NCI-H1930 (cell line): ENCODE data around the gene FGF1.
A peak's percentile ranks its signal among the peaks of the same experiment; 100 is the strongest.

Experiments
- DNase-seq, 2 experiments: peaks; one replicate each; lab custom pipeline; 2025; lab: John Stamatoyannopoulos, UW

FGF1 gene

DNA sequence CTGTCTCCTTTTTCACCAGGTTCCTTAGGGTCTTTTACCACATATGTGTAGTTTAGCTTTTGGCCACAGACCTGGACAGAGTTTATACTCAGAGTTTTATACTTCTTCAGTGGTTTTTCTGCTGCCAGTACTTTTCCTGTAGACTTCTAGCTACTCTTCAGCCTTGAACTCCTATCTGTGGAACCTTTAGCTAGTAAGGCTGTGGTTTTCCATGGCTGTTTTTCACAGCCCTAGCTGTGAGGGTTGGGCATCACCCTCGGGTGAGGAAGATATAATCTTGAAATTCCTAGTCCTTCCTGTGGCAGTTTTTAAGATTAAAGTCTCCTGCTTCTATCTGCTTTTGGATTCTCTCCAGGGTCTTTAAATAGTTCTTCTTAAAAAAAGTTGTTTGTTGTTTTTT is 109.1 kb downstream of the FGF1 start:
- no peak for DNase-seq

GRCh38 chr5:142576303-142576702 is 109.6 kb downstream of the FGF1 start:
- no peak for DNase-seq

DNA sequence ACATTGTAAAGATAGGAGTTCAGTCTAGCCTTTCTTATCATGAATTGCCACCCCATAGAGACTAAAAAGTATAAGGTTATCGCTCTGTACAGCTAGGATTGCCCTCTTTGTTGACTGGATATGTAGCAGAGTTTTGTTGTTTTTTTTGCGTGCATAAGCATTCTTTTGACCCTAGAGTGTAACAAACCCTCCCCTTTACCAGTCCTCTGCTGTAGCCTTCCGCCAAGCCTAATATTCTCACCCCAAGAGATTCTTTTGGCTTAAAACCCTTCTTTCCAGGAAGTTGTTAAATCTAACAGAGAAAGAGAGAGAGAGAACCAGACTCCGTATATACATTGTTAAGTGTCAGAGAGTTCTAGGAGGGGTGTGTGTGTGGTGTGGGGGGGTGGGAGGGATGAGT is 113.9 kb downstream of the FGF1 start:
- no peak for DNase-seq

DNA sequence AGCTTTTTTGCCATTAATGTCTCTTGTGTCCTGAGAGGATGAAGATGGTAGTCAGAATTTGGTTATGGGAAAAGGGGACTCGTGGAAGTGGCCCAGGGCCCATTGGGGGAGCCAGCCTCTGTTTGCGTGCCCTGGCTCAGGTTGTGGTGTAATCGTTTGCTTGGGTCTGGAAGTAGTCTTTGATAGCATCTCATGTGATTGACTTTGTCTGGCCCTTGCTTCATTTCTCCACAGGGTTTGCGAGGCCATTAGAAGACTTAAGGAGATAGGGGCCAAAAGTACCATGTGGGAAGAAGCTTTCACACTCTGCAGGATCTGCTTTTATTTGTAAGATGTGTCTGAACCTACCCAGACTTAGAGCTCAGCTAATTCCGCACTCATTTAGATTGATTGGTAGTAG is 114.5 kb downstream of the FGF1 start:
- DNase-seq, result no peak

DNA sequence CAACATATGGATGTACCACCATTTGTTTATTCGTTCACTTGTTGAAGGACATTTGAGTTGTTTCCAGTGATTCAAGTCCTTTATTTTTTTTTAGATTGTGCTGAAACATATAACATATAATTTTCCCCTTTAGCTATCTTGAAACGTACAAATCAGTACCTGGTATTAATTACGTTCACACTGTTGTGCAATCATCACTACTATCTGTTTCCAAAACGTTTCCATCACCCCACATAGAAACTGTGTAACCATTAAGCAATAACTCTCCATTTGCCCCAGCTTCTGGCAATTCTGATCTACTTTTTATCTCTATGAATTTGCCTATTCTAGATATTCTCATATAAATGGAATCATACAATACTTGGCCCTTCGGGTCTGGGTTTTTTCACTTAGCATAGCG is 116.0 kb downstream of the FGF1 start:
- DNase-seq, result no peak

GRCh38 chr5:142568996-142569335 is 116.9 kb downstream of the FGF1 start:
- no peak for DNase-seq

GRCh38 chr5:142568283-142568995 is 117.5 kb downstream of the FGF1 start:
- DNase-seq, result no peak

- no peak for DNase-seq
These were observed 124.3 kb downstream of the FGF1 start for GRCh38 chr5:142561486-142562097.

- no peak for DNase-seq
These were observed 124.9 kb downstream of the FGF1 start for GRCh38 chr5:142561029-142561428.

- DNase-seq, result no peak
These were observed 133.8 kb downstream of the FGF1 start for GRCh38 chr5:142552107-142552506.

GRCh38 chr5:142551338-142552067 is 134.4 kb downstream of the FGF1 start:
- DNase-seq, result no peak

GRCh38 chr5:142550471-142550870 is 135.4 kb downstream of the FGF1 start:
- DNase-seq, result no peak

DNA sequence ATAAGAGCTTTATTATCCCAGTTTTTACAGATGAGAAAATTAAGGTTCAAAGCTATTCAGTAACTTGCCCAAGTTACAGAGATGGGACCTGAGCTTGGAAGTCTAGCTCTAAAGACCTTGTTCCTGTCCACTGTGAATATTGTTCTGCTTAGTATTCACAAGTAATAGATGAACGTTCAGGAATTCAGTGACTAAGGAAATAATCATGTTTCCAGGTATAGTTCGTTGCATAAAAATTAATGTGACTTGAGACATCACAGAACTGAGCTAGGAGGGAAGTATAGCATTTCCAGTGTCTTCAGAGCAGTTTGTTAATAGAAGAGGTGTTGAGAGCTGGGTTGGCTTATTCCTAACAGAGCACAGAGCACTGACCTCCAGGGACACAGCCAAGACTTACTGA is 136.1 kb downstream of the FGF1 start:
- no peak for DNase-seq

- peak; percentile 5 to 10 for DNase-seq
These were observed 137.1 kb downstream of the FGF1 start for GRCh38 chr5:142548739-142549275.

DNA sequence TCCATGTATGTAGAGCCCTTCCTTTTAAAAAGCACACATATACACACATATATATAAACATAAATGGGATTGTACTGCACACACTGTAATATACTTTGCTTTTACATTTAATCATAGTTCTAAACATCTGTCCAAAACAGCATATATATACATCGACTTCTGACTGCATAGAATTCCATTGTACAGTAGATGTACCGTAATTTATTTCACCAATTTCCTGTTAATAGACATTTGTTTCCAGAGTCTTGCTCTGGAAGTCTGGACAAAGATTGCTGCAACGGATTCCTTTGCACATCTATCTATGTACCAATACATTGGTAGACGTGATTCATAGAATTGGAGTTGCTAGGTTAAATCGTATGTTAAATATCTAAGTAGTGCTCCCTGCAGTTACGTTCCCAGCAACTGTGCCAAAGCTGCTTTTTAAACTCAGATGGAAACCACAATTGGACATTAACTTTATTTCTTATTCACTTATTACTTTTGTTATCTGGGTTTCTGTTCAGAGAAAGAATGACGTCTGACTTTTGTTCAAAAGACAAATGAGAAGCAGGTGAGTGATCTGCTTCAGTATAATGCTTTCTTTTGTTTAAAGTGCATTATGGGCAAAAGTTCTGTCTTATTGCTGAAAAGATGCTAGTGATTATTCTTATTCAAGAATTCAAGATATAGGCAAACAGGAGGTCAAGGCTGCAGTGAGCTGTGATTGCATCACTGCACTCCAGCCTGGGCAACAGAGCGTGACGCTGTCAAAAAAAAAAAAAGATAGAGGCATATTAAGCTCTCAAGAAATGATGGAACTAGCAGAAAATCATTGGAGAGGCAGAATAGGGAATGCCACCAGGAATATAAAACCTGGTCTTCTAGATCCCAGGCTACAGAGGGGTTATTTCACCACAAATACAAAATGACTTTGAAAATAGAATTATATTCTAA is 138.2 kb downstream of the FGF1 start:
- no peak for DNase-seq

GRCh38 chr5:142545650-142546322 is 140.1 kb downstream of the FGF1 start:
- no peak for DNase-seq

DNA sequence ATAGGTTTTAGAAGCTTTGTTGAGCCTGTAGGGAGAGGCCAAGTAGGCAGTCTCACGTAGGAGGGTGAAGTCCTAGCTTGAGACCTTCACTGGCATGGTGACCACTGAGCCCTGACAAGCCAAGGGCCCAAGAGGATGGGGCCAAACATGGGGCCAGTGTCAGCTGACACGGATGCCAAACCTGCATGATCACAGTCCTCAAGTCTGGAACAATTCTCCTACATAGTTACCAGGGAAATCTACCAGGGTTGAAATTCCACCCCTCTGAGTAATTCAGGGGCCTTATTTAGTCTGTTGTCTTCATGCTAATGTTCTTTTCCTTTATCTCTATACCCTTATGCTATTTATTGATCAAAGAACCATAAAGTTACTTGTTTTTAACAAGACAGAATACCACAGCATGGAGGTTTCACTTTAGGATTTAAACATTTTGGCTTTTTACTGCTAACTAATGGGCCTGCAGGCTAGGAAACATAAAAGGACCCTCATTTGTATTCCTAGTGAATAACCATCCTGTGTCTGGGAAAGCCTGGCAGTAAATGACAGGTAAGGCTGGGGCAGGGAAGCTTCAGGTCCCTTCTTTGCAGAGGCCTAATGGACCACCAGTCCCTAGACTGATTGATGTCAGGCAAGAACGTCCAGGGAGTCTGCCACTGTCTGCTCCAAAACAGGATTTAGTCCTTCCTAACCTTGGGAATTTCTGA is 140.8 kb downstream of the FGF1 start:
- DNase-seq, result no peak

DNA sequence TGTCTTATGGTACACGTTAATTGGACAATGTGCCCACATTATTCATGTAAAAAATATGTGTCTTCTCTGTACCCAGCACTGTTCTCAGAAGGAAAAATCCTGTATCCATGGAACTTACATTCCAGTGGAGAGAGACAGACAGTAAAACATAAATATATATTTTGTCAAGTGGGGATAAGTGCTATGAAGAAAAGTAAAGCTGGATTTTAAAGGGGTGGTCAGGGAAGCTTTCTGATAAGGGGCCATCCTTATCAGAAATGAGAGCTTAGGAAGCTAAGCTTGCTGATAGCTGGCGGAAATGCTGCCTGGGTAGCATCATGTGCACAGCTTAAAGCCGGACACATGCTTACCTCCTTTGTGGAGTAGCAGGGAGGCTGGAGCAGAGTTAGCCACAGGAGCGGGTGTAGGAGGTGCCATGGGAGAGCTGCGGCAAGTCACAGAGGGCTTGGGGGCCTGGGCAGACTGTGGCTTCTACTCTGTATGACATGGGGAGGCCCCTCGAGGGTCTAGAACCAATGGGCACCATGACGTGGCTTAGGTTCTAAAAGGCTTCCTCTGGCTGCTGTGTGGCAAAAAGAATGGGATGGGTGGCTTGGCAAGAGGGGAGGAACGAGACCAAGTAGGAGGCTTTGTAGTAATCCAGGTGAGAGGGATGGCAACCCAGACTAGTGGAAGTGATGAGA is 141.7 kb downstream of the FGF1 start:
- no peak for DNase-seq

DNA sequence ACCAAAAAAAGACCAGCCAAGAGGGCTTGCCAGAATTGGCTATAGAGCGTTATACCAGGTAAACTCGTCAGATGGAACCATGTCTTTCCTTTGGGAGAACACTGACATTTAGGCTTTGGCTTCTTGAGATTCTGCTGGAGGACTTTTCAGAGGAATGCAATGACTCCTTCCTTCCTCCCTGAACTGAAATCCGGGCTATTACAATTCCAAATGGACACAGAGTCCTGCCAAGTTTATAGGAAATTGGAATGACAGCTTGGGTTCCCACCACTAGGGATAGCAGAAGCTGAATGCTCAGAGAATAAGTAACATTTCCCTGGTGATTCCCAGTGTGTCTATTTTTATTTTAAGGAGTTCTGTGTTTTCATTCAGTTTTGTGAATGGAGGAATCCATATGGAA is 143.0 kb downstream of the FGF1 start:
- no peak for DNase-seq
